ENCODE results near the gene PLCZ1.

The PLCZ1 gene

GRCh38 chr12:18752947-18753346 lies 15.1 kb upstream of the PLCZ1 start:
- no peaks in the 10 kb centered on the region; the same call in 1 of the 2 replicates for H3K36me3 ChIP-seq
- TF ChIP-seq, protein P1, sequence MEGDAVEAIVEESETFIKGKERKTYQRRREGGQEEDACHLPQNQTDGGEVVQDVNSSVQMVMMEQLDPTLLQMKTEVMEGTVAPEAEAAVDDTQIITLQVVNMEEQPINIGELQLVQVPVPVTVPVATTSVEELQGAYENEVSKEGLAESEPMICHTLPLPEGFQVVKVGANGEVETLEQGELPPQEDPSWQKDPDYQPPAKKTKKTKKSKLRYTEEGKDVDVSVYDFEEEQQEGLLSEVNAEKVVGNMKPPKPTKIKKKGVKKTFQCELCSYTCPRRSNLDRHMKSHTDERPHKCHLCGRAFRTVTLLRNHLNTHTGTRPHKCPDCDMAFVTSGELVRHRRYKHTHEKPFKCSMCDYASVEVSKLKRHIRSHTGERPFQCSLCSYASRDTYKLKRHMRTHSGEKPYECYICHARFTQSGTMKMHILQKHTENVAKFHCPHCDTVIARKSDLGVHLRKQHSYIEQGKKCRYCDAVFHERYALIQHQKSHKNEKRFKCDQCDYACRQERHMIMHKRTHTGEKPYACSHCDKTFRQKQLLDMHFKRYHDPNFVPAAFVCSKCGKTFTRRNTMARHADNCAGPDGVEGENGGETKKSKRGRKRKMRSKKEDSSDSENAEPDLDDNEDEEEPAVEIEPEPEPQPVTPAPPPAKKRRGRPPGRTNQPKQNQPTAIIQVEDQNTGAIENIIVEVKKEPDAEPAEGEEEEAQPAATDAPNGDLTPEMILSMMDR (IDR thresholded peaks at IDR 0.05; ENCODE audit: low read depth, low read length), result no peak
- H3K4me1 ChIP-seq, result no peaks in the 10 kb centered on the region; the same call in 1 of the 2 replicates
- H3K9me3 ChIP-seq, result no peaks in the 10 kb centered on the region
- no peak overlapping the region for H3K4me3 ChIP-seq (ENCODE audit: low read depth, low read length)
- no peaks in the 10 kb centered on the region for H3K27me3 ChIP-seq
- DNase-seq, result no peak

DNA sequence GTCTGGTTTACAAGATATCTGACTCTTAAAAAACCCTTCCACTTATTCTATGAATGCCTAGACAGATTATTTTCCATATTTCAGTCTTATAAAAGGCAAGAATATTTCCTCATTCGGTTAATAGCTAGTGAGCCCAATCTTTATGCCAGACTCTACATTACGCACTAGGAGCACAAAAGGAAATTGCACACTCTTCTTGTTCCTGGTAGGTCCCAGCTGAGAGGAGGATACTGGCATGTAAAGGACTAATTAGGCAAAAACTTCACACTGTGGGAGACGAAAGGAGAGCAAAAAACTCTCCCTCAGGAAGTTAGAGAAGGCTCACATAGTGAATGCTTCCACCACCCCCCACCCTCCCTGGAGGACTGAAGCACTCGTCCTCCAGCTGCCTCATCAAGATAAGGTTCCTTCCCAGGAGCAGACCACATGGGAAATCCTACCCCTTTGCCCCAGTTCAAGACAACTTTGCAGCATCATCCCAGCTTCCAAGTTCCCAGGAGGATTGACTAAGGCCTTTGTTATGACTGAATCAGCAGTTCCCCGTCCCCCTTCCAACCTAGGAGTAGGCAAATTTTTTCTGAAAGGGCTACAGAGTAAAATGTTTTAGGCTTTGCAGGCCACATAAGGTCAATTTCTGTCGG lies 14.6 kb upstream of the PLCZ1 start:
- Histone ChIP-seq H3K27me3 (no peaks in the 10 kb centered on the region), H3K9me3 (no peaks in the 10 kb centered on the region), H3K4me1 (no peaks in the 10 kb centered on the region; the same call in 1 of the 2 replicates), H3K36me3 (no peaks in the 10 kb centered on the region; the same call in 1 of the 2 replicates), H3K4me3 (ENCODE audit: low read depth, low read length) (no peak overlapping the region)
- TF ChIP-seq, protein P1 (IDR thresholded peaks at IDR 0.05; ENCODE audit: low read depth, low read length), result no peak
- peak; percentile 24 for DNase-seq

DNA sequence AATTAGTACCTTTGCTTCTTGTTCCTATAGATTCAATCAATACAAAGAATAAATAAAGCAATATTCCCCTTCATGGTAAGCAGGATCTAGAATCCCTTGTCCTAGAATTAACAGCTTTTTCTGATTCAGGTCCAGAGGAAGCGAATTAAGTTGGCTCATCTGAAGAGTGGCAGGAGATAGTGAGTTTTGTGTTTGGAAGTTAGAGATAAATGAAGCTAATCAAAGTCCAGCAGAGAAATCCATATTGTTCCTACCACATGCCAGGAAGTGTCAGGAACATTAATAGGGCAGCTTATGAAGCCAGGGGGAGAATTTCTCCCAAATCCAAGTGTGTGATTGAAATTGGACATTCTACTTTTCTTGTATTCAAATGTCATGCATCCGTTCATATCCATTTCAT lies 14.1 kb upstream of the PLCZ1 start:
- no peaks in the 10 kb centered on the region for H3K9me3 ChIP-seq
- H3K27me3 ChIP-seq, result no peaks in the 10 kb centered on the region
- no peaks in the 10 kb centered on the region; the same call in 1 of the 2 replicates for H3K36me3 ChIP-seq
- TF ChIP-seq, protein P1 (IDR thresholded peaks at IDR 0.05; ENCODE audit: low read depth, low read length), result no peak
- no peak for DNase-seq
- H3K4me3 ChIP-seq (ENCODE audit: low read depth, low read length), result no peak overlapping the region
- H3K4me1 ChIP-seq, result no peaks in the 10 kb centered on the region; the same call in 1 of the 2 replicates

DNA sequence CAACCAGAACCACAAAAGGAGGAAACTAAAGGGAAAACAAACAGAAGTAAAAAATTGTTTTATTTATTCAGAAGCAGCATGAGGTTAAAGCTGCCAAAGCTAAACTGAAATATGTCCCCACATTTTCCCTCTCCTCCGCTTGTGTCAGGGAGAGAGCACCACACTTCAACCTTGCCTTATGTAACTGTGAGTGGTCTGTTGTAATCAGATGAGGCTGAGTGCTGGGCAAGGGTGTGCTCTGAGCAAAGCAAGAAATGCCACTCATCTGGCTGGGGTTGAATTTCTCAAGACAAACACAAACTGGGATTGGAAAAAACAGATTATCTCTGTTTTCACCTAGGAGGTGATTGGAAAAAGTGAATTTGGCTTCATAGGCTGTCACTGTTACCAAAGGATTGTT lies 12.3 kb upstream of the PLCZ1 start:
- H3K4me1 ChIP-seq, result no peaks in the 10 kb centered on the region; the same call in 1 of the 2 replicates
- H3K9me3 ChIP-seq, result no peaks in the 10 kb centered on the region
- no peaks in the 10 kb centered on the region for H3K27me3 ChIP-seq
- DNase-seq, result no peak
- H3K4me3 ChIP-seq (ENCODE audit: low read depth, low read length), result no peak overlapping the region
- TF ChIP-seq, protein P1 (IDR thresholded peaks at IDR 0.05; ENCODE audit: low read depth, low read length), result no peak
- no peaks in the 10 kb centered on the region; the same call in 1 of the 2 replicates for H3K36me3 ChIP-seq

DNA sequence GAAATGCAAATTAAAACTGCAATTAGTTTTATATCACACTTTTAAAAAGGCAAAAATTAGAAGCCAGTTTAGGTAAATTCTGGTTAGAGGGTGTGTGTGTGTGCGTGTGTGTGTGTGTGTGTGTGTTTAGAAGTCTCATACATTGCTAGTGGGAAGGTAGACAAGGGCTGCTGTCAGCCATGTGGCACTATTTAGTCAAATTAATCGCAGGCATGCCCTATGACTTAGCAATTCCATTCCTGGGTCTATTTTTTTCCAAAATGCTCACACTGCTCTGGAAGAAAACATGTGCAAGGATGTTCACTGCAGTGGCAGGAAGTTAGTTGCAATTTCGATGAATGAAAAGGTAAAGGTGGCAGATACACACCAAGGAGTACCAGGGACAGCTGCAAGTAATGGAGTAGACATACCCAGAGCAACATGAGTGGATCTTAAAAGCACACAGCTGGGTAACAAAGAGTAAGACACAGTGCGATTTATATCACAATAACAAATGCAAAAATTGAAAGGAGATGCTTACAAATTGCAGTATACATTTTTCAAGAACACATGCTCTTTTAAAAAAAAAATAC lies 11.7 kb upstream of the PLCZ1 start:
- TF ChIP-seq, protein P1 (IDR thresholded peaks at IDR 0.05; ENCODE audit: low read depth, low read length), result no peak
- DNase-seq, result no peak
- H3K36me3 ChIP-seq, result no peaks in the 10 kb centered on the region; the same call in 1 of the 2 replicates
- no peak overlapping the region for H3K4me3 ChIP-seq (ENCODE audit: low read depth, low read length)
- H3K4me1 ChIP-seq, result no peaks in the 10 kb centered on the region; the same call in 1 of the 2 replicates
- H3K27me3 ChIP-seq, result no peaks in the 10 kb centered on the region
- H3K9me3 ChIP-seq, result no peaks in the 10 kb centered on the region

- Histone ChIP-seq H3K9me3 (no peaks in the 10 kb centered on the region), H3K4me1 (no peaks in the 10 kb centered on the region; the same call in 1 of the 2 replicates), H3K36me3 (no peaks in the 10 kb centered on the region; the same call in 1 of the 2 replicates), H3K4me3 (ENCODE audit: low read depth, low read length) (no peak overlapping the region), H3K27me3 (no peaks in the 10 kb centered on the region)
- no peak for DNase-seq
- TF ChIP-seq, protein P1 (IDR thresholded peaks at IDR 0.05; ENCODE audit: low read depth, low read length), result no peak
Observed at GRCh38 chr12:18747895-18748294, 10.1 kb upstream of the PLCZ1 start.

Data from BE2C (cell line).